IMR-90 (cell line): ENCODE results near the gene IGF1R. TPM values are rescaled to one million over a fixed set of nuclear protein-coding genes. Genes with fewer than 3 reads are reported as not detected.
A peak's percentile ranks its signal among the peaks of the same experiment; 100 is the strongest.

Source experiments
- ATAC-seq: fragments of 200-7000 bp; cut with Tn5 transposase; 2 replicates; pipeline ENCODE4 v1.9.1; 2020; ENCODE audit warnings: low read depth, mild to moderate bottlenecking, moderate library complexity
- BruUV-seq: library from RNA; stranded (reverse); fragments of 400-500 nt; replicated peaks from 2 replicates; lab custom pipeline; 2021; lab: Mats Ljungman, UMichigan
- CTCF ChIA-PET: fragments of 300-600 bp; formaldehyde crosslinking; extraction: SDS; loops from one replicate; lab custom pipeline; 2021; ENCODE audit warnings: antibody characterized with exemption; lab: Yijun Ruan, JAX
- POLR2A ChIA-PET: fragments of 300-600 bp; sonication (Branson Sonifier 250); formaldehyde crosslinking; loops from one replicate; lab custom pipeline; 2022; ENCODE audit warnings: antibody characterized with exemption; ENCODE audit not compliant: unreplicated experiment; lab: Charles Lee
- DNase-seq: peaks from one replicate; pipeline ENCODE4 v3.0.0; 2013
- H2AFZ ChIP-seq: replicated peaks from 2 replicates; pipeline ENCODE3; 2013; ENCODE audit warnings: low read length, mild to moderate bottlenecking; ENCODE audit not compliant: poor library complexity
- H2AK5ac ChIP-seq: 2 replicates; pipeline ENCODE4 v1.6.1; 2013; ENCODE audit warnings: low read depth, low read length, inconsistent platforms
- H2AK9ac ChIP-seq: replicated peaks from 2 replicates; pipeline ENCODE3; 2013; ENCODE audit warnings: mild to moderate bottlenecking, low read depth, low read length, moderate library complexity; ENCODE audit not compliant: poor library complexity
- H2BK120ac ChIP-seq: 2 replicates; pipeline ENCODE4 v1.6.1; 2013; ENCODE audit warnings: low read depth, low read length, inconsistent platforms
- H2BK15ac ChIP-seq: 3 replicates; pipeline ENCODE4 v1.6.1; 2013; ENCODE audit warnings: low read depth, low read length, inconsistent platforms
- H2BK20ac ChIP-seq: 2 replicates; pipeline ENCODE4 v1.6.1; 2013; ENCODE audit warnings: low read depth, mild to moderate bottlenecking, inconsistent platforms, low read length, moderate library complexity
- H2BK5ac ChIP-seq: 2 replicates; pipeline ENCODE4 v1.6.1; 2013; ENCODE audit warnings: mild to moderate bottlenecking, low read depth, low read length, inconsistent platforms; ENCODE audit not compliant: poor library complexity, severe bottlenecking
- H3K14ac ChIP-seq: replicated peaks from 2 replicates; pipeline ENCODE4 v1.6.1; 2013; ENCODE audit warnings: low read depth, low read length, inconsistent platforms
- H3K18ac ChIP-seq: 2 replicates; pipeline ENCODE4 v1.6.1; 2013; ENCODE audit warnings: low read depth, low read length, control low read depth
- H3K23ac ChIP-seq: 2 replicates; pipeline ENCODE4 v1.6.1; 2013; ENCODE audit warnings: low read depth, low read length, inconsistent platforms
- H3K27ac ChIP-seq: 2 replicates; pipeline ENCODE4 v1.5.1; 2013; ENCODE audit warnings: mild to moderate bottlenecking, control low read depth, low read length; ENCODE audit not compliant: insufficient read depth
- H3K27me3 ChIP-seq: 2 replicates; pipeline ENCODE4 v1.6.1; 2013; ENCODE audit warnings: low read length; ENCODE audit not compliant: control insufficient read depth, insufficient read depth
- H3K36me3 ChIP-seq: 2 replicates; pipeline ENCODE4 v1.6.1; 2013; ENCODE audit warnings: low read length, mixed read lengths; ENCODE audit not compliant: control insufficient read depth, insufficient read depth
- H3K4ac ChIP-seq: 2 replicates; pipeline ENCODE4 v1.6.1; 2013; ENCODE audit warnings: low read depth, low read length, inconsistent platforms
- H3K4me1 ChIP-seq: 2 replicates; pipeline ENCODE4 v1.6.1; 2013; ENCODE audit warnings: low read length, mixed read lengths; ENCODE audit not compliant: control insufficient read depth, insufficient read depth
- H3K4me2 ChIP-seq: 2 replicates; pipeline ENCODE4 v1.6.1; 2013; ENCODE audit warnings: low read depth, mild to moderate bottlenecking, control low read depth, low read length, moderate library complexity
- H3K4me3 ChIP-seq: 2 replicates; pipeline ENCODE4 v1.5.1; 2013; ENCODE audit warnings: low read depth, mild to moderate bottlenecking, control low read depth, low read length, moderate library complexity; ENCODE audit not compliant: insufficient read depth
- H3K56ac ChIP-seq: 2 replicates; pipeline ENCODE4 v1.6.1; 2013; ENCODE audit warnings: low read length, inconsistent platforms; ENCODE audit not compliant: insufficient read depth; ENCODE audit errors: extremely low read depth
- H3K79me1 ChIP-seq, 2 experiments: 2 replicates each; pipeline ENCODE4 v1.6.1; 2013; ENCODE audit warnings: low read length in 2 of 2, inconsistent platforms in 1 of 2, low read depth in 1 of 2
- H3K9ac ChIP-seq: 2 replicates; pipeline ENCODE4 v1.6.1; 2013; ENCODE audit warnings: low read depth, low read length, control low read depth
- H3K9me1 ChIP-seq: 2 replicates; pipeline ENCODE4 v1.6.1; 2013; ENCODE audit warnings: low read length, inconsistent platforms; ENCODE audit not compliant: insufficient read depth
- H3K9me3 ChIP-seq: 2 replicates; pipeline ENCODE4 v1.6.1; 2013; ENCODE audit warnings: low read length; ENCODE audit not compliant: control insufficient read depth, insufficient read depth
- H4K20me1 ChIP-seq: 2 replicates; pipeline ENCODE4 v1.6.1; 2013; ENCODE audit warnings: low read length, inconsistent platforms; ENCODE audit not compliant: insufficient read depth
- H4K5ac ChIP-seq: 2 replicates; pipeline ENCODE4 v1.6.1; 2013; ENCODE audit warnings: mild to moderate bottlenecking, low read depth, low read length, control low read depth
- H4K8ac ChIP-seq, 2 experiments: 2 replicates each; pipeline ENCODE4 v1.6.1; 2013; ENCODE audit warnings: low read depth in 2 of 2, low read length in 2 of 2, control low read depth in 1 of 2, inconsistent platforms in 1 of 2
- H4K91ac ChIP-seq: 2 replicates; pipeline ENCODE4 v1.6.1; 2013; ENCODE audit warnings: low read depth, low read length, inconsistent platforms; ENCODE audit not compliant: insufficient read depth
- BHLHE40 ChIP-seq: fragments of 150-350 bp; IDR thresholded peaks from 2 replicates; pipeline ENCODE4 v1.6.1; 2016; ENCODE audit warnings: mild to moderate bottlenecking, low read depth, low read length
- CEBPB ChIP-seq: IDR thresholded peaks from 2 replicates; pipeline ENCODE4 v1.6.1; 2012; ENCODE audit warnings: low read depth, low read length, improper control_type of control experiment
- CHD1 ChIP-seq: IDR thresholded peaks from 2 replicates; pipeline ENCODE4 v1.6.1; 2012; ENCODE audit warnings: low read depth, low read length, improper control_type of control experiment
- FOS ChIP-seq: fragments of 150-350 bp; IDR thresholded peaks from 2 replicates; pipeline ENCODE4 v1.6.1; 2016; ENCODE audit warnings: low read depth, low read length
- MAFK ChIP-seq: IDR thresholded peaks from 2 replicates; pipeline ENCODE4 v1.6.1; 2012; ENCODE audit warnings: low read depth, low read length, improper control_type of control experiment
- RAD21 ChIP-seq: IDR thresholded peaks from 2 replicates; pipeline ENCODE4 v1.6.1; 2012; ENCODE audit warnings: low read length, improper control_type of control experiment
- RFX5 ChIP-seq: IDR thresholded peaks from 2 replicates; pipeline ENCODE4 v1.8.0; 2012; ENCODE audit warnings: low read depth, mild to moderate bottlenecking, low read length, moderate library complexity
- SMC3 ChIP-seq: fragments of 150-350 bp; IDR thresholded peaks from 2 replicates; pipeline ENCODE4 v1.6.1; 2016; ENCODE audit warnings: low read depth, mild to moderate bottlenecking, antibody characterized with exemption, low read length, moderate library complexity
- WGBS, 2 experiments: methylation state at CpG; one replicate each; pipeline versions ENCODE4 v1.1.5 to v1.1.7; 2013; ENCODE audit warnings: missing lambda C conversion rate in 2 of 2; ENCODE audit not compliant: insufficient read length in 1 of 2; ENCODE audit errors: extremely low coverage in 2 of 2; 5-methylcytosine and 5-hydroxymethylcytosine counted together
- dilution Hi-C: fragments of 300-500 bp; cut with HindIII; formaldehyde crosslinking; loops from one replicate; pipeline ENCODE4 v1.14.3; 2018; ENCODE audit warnings: low sequenced_read_pairs; ENCODE audit not compliant: unreplicated experiment
- in situ Hi-C: fragments of 300-500 bp; cut with MboI; formaldehyde crosslinking; loops from 3 replicates; pipeline ENCODE4 v1.14.3; 2019; ENCODE audit warnings: low sequenced_read_pairs, inconsistent platforms, mixed read lengths
- intact Hi-C: fragments of 100-400 bp; cut with micrococcal nuclease; formaldehyde crosslinking; loops from 2 replicates; pipeline ENCODE4 v1.10.0; 2022
- polyA plus RNA-seq, 3 experiments: library from polyadenylated mRNA; depleted of rRNA; stranded (reverse); fragments of >200 nt; gene quantifications; 2 replicates each; pipeline ENCODE4 v1.2.3, GENCODE V29; 2012; ENCODE audit warnings: low replicate concordance in 1 of 3
- total RNA-seq: library from RNA; depleted of rRNA; stranded (reverse); fragments of >200 nt; gene quantifications from 2 replicates; pipeline ENCODE4 v1.2.3, GENCODE V29; 2012

IGF1R gene
- total and polyA plus RNA-seq, 2 of the 4 experiments (the other 2 are of a cell fraction) = 24.0 to 24.9 TPM

DNA sequence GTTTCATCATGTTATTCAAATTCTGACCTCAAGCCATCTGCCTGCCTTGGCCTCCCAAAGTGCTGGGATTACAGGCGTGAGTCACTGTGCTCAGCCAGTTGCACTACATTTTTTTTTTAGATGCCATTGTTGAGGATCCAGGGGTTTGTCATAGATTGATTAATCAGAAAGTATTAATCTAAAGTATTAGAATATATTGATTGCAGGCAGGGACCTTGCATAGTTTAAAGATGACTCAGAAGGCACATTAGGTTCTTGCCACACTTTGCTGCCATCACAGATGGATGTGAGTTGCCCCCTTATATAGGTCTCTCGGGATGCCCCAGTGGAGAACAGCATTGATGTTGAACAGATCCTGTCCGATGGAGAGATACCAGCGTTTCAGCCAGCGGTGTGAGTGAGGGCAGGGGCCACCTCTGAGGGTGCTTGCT, 41.1 kb downstream of the IGF1R start:
- CTCF ChIA-PET = interaction anchor here (0.9 kb wide), 1 partner anchor 10 kb away, joined by 9 read pairs; no protein-coding TSS in a partner anchor

More for the DNA sequence above, 41.1 kb downstream of the IGF1R start:
- dilution Hi-C loops (no loop called here), intact Hi-C loops (no loop called here), in situ Hi-C loops (no loop called here)
- Histone ChIP-seq H3K36me3 (no peaks in the 10 kb centered on the region), H3K9me3 (no peaks in the 10 kb centered on the region), H4K5ac (no peak overlapping the region), H2AK9ac (peak overlapping the region; percentile 17), H3K27ac (no peak overlapping the region), H3K4me1 (peaks cover 36% of the 10 kb centered on the region), H3K23ac (peak overlapping the region; percentile 38; the same call in 1 of the 2 replicates), H3K9ac (no peak overlapping the region), H3K4me3 (no peak overlapping the region), H3K56ac (no peak overlapping the region), H4K91ac (peak overlapping the region; percentile 52; the same call in 1 of the 2 replicates), H2BK15ac (peak overlapping the region; percentile 30; the same call in 1 of the 3 replicates), H2BK5ac (peak overlapping the region; percentile 62), H4K20me1 (peaks cover 99% of the 10 kb centered on the region), H2AFZ (no peak overlapping the region), H2BK120ac (peak overlapping the region; percentile 14; the same call in 1 of the 2 replicates), H3K14ac (peak overlapping the region; percentile 40; the same call in 1 of the 2 replicates), H3K18ac (peak overlapping the region; percentile 27; the same call in 1 of the 2 replicates), H3K4ac (peak overlapping the region; percentile 8; the same call in 1 of the 2 replicates), H3K79me1 (peaks cover 52 to 96% of the 10 kb centered on the region in 2 experiments), H2AK5ac (peak overlapping the region; percentile 55), H2BK20ac (0 out of 2 replicates have a peak overlapping the region, but pooled peaks have one; percentile 20), H3K27me3 (no peaks in the 10 kb centered on the region), H3K9me1 (peaks cover 71% of the 10 kb centered on the region), H4K8ac (no peak overlapping the region), H3K4me2 (no peak overlapping the region)
- POLR2A ChIA-PET = no interaction called here
- ATAC-seq = peak; percentile 43
- no peak for TF ChIP-seq BHLHE40
- TF ChIP-seq RAD21 = no peak
- no peak for TF ChIP-seq RFX5
- peak; percentile 2; the same call in 1 of the 2 replicates for TF ChIP-seq FOS
- TF ChIP-seq CEBPB = no peak
- TF ChIP-seq CHD1 = no peak
- no peak for TF ChIP-seq MAFK
- TF ChIP-seq SMC3 = no peak
- WGBS, 2 experiments = no CpG with 5 or more reads among the region's 5 CpGs
- peak; percentile 54 for DNase-seq
- no TSS peak for BruUV-seq
